ENCODE measurements around the gene TRAF7. TPM values are rescaled to one million over a fixed set of nuclear protein-coding genes. Genes with fewer than 3 reads are reported as not detected.

Gene TRAF7
- total and polyA plus RNA-seq, 9 donors = 13.3 to 68.0 (median 45.5) TPM

GRCh38 chr16:2194852-2195321 lies 39.3 kb downstream of the TRAF7 start:
- no peak overlapping the region for H3K4me3 ChIP-seq

DNA sequence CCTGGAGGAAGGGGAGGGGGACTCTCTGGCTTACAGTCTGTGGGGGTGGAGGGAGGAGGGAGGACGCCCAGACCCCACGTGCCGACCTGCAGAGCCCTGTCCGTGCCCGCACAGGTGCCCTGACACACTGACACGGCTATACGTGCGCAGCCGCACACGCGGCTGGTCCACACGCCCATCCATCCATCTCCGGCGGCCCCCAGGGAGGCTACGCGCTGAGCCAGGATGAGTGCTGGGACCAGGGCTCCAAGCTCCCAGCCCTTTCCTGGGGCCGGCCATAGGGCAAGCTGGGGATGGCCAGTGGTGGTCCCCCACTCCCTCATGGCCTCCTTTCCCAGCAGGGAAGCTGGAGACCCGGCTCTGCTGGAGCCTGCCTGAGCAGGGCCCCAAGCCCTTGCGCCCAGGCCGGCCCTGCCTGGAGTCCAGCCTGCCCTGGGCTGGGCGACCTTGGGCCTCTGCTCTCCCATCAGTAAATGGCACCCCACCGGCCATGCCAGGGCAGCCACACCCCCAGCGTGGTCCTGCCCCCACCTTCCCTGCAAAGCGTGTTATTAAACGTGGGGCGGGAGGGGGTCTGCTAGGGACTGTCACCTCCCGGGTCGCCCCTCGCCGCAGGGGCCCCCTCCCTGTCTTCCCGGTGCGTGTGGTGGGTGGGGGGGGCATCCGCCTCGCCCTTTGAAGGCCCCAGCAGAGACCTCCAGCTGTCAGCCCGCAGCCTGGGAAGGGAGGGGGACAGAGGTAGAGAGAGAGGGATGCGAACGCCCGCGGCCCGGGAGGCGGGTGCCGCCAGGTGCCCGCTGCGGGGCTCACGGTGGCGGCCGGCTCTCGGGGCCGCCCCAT lies 40.0 kb downstream of the TRAF7 start:
- TF ChIP-seq CTCF (IDR thresholded peaks at IDR 0.05) (no peak), EP300 (IDR thresholded peaks at IDR 0.05) (no peak), POLR2A (IDR thresholded peaks at IDR 0.05) (no peak)
- intact Hi-C loops (cut with DNase I) = no loop called here
- Histone ChIP-seq H3K4me1 (ENCODE audit: insufficient read depth) (no peaks in the 10 kb centered on the region), H3K27ac (no peak overlapping the region), H3K4me3 (peak overlapping the region; percentile 29), H3K9me3 (no peaks in the 10 kb centered on the region), H3K36me3 (no peaks in the 10 kb centered on the region), H3K27me3 (peaks cover 2% of the 10 kb centered on the region)
- no peak for DNase-seq
- WGBS, 3 donors = 8 to 14% (median 10%) methylated on average over 33 to 49 of the region's 49 CpGs

More at GRCh38 chr16:2194852-2195321, 39.3 kb downstream of the TRAF7 start:
- no peak overlapping the region for H3K27ac ChIP-seq
- intact Hi-C loops (cut with DNase I) = no loop called here
- no peaks in the 10 kb centered on the region for H3K36me3 ChIP-seq
- H3K4me1 ChIP-seq (ENCODE audit: insufficient read depth) = no peaks in the 10 kb centered on the region
- no peak for DNase-seq
- TF ChIP-seq CTCF (IDR thresholded peaks at IDR 0.05) (peak in 1 of 3 donors; percentile 15), POLR2A (IDR thresholded peaks at IDR 0.05) (no peak), EP300 (IDR thresholded peaks at IDR 0.05) (no peak)
- 22 to 35% (median 24%) methylated on average over 10 of the region's 10 CpGs for WGBS, 3 donors
- no peaks in the 10 kb centered on the region for H3K9me3 ChIP-seq
- H3K27me3 ChIP-seq = peaks cover 2% of the 10 kb centered on the region

- H3K4me3 ChIP-seq = peak within 1 kb of the TSS; percentile 29
- H3K9me3 ChIP-seq = no peaks in the 10 kb centered on the region
- H3K27me3 ChIP-seq = peaks cover 2% of the 10 kb centered on the region
- intact Hi-C loops (cut with DNase I) = no loop called here
- no peak for TF ChIP-seq CTCF (IDR thresholded peaks at IDR 0.05)
- no peak for TF ChIP-seq POLR2A (IDR thresholded peaks at IDR 0.05)
- TF ChIP-seq EP300 (IDR thresholded peaks at IDR 0.05) = no peak
- H3K27ac ChIP-seq = no peak within 1 kb of the TSS
- DNase-seq = no peak
- H3K4me1 ChIP-seq (ENCODE audit: insufficient read depth) = no peaks in the 10 kb centered on the region
- H3K36me3 ChIP-seq = no peaks in the 10 kb centered on the region
- WGBS, 3 donors = 0 to 2% (median 1%) methylated on average over 30 to 124 of the region's 129 CpGs
Measured at GRCh38 chr16:2196162-2196980, 40.8 kb downstream of the TRAF7 start, which contains the start of gene CASKIN1. Gene CASKIN1 (minus strand): TSS chr16:2196605. CDS start chr16:2196432, 173 bp downstream.

DNA sequence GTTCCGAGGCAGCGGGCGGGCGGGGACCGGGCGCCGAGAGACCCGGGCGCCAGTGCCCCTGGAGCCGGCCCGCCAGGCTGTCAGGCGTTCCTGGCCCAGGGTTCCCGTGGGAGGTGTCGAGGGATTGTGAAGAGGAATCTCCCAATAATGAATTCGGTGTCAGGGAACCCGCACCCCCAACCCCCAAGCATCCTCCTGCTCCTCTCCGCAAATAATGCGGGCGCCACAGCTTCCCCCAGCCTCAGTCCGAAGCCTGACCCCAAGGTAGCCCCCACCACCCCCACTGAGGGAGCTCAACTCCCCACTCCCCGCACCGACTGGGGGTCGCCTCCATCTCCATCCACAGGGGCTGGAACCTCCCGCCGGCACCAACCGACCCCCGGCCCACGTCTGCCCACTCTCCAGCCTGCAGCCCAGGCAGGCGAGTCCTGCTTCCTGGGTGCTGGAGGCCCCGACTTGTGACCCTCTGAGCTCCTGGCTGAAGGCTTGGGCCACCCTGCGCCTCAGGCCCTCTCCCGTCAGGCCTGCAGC lies 41.5 kb downstream of the TRAF7 start:
- no peak overlapping the region for H3K4me3 ChIP-seq
- H3K27me3 ChIP-seq = peaks cover 2% of the 10 kb centered on the region
- TF ChIP-seq EP300 (IDR thresholded peaks at IDR 0.05) (no peak), POLR2A (IDR thresholded peaks at IDR 0.05) (no peak), CTCF (IDR thresholded peaks at IDR 0.05) (no peak)

More for the DNA sequence above, 41.5 kb downstream of the TRAF7 start:
- whole genome bisulfite sequencing, 3 donors = 24 to 30% (median 26%) methylated on average over 30 to 32 of the region's 32 CpGs
- H3K9me3 ChIP-seq = no peaks in the 10 kb centered on the region
- no peak for DNase-seq
- no peaks in the 10 kb centered on the region for H3K4me1 ChIP-seq (ENCODE audit: insufficient read depth)
- intact Hi-C loops (cut with DNase I) = no loop called here
- H3K27ac ChIP-seq = no peak overlapping the region
- H3K36me3 ChIP-seq = no peaks in the 10 kb centered on the region

Measured in ovary (tissue), 9 donors.